T follicular helper cell (primary cell): ENCODE results near the gene NAE1.
"Not testable (repeated sequence)": the region's sequence is repeated elsewhere in the genome, so short reads cannot be mapped to it uniquely, and the experiment has no call there.

ENCODE experiments used
- DNase-seq: peaks from one replicate; pipeline ENCODE4 v3.0.0-alpha.2; 2020; ENCODE audit warnings: low read depth
- total RNA-seq, 2 experiments: gene quantifications; one replicate each; lab custom pipeline; 2026; lab: John Stamatoyannopoulos, UW

The NAE1 gene
- total RNA-seq = 78.6 to 90.6 reads per million in 2 experiments

DNA sequence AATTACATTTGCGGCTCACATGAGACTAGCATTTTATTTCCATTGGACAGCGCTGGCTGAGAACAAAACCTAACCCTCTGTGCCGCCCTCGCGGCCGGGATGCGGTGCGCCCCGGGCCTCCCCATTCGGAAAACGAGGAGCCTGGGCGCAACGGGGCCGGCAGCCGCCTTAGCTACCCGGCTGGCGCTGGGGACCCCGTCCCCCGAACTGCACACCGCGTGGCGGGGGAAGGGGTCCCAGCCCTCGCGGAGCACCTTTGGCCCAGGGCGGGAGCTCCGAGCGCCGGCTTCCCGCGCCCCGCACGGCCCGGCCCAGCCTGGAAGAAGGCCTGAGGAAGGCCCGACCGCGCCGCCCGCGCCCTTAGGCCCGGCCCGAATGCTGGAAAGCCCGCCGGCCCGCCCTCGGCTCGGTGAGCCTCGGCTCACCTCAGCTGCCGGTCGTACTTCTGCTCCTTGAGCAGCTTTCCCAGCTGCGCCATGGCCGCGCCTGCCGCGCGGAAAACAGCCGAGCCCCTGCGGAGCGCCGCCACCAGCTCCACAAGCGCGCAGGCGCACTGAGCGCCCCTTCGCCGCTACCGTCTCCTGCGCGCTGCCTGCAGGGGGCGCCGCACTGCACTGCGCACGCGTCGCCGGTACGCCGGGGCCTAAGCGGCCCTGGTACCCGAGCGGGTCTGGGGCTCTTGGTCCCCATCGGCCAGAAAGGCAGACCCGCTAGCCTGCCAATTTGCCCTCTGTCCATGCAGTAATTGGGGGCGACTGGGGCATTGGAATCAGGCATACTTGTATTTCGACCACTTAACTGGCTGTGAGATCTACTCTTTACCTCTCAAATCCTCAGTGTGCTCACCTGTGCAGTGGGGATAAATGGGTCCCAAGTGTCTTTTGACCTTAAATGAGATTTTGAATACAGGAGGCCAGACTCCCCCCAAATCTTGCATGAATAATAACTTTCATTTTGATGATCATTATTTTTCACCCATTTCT is at the start of gene NAE1:
Gene NAE1 (minus strand): TSS at position 555 of the 983 bp plus-strand sequence. CDS start 77 bp downstream, at position 478.
- peak; percentile 84 for DNase-seq

DNA sequence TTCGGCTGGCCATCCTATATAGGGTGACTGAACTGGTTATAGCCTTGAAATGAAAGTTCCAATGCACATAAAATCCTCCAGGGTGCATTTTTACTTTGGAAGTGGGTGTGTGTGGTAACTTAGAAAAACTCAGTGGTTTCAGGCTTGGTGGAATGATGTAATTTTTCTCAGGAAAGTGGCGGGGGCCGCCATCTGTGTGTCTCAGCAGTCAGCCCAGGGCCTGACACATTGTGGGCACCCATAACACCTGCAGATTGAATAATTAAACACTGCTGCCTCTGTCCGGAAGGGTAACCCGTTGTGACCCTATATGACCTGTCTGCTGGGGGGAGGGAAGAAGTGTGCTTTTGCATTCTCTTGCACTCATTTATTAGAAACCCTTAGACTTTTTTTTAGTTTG is 47.3 kb upstream of the NAE1 start:
- no peak for DNase-seq

DNA sequence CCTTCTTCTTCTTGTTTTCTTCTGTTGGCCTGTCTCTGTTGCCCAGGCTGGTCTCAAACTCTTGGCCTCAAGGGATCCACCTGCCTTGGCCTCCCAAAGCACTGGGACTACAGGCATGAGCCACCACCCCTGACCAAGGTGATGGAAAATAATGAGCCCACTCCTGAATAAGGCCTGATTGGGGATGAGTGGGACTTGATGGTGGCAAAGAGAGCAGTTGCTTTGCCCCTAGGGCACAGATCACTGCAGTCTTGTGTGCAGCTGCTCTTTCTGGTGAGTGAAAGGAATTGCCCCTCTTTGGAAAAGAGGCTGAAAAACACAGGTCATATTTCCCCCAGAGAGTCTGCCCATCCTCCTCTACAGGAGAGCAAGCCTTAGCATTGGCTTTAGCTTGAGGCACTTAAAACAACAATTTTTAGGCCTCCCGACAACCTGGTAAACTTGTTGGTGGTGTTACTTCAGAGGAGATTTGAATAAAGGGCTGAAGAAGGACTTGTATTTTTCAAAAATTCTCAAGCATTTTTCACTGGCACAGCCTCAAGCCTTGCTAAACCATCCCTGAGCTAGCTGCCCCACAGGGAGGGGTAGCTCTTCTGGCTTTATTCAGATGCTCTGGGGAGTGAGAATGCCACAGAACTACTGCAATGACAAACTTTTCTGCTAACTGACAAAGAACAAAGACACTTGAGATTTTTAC is 43.5 kb upstream of the NAE1 start:
- DNase-seq = no peak

DNA sequence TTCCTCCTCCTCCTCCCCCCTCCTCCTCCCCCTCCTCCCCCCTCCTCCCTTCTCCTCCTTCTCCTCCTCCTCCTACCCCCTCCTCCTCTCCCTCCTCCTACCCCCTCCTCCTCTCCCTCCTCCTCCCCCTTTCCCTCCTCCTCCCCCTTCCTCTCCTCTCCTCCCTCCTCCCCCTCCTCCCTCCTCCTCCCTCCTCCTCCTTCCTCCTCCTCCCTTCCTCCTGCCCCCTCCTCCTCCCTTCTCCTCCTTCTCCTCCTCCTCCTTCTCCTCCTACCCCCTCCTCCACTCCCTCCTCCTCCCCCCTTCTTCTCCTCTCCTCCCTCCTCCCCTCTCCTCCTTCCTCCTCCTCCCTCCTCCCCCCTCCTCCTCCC is 42.9 kb upstream of the NAE1 start:
- DNase-seq = no peak

DNA sequence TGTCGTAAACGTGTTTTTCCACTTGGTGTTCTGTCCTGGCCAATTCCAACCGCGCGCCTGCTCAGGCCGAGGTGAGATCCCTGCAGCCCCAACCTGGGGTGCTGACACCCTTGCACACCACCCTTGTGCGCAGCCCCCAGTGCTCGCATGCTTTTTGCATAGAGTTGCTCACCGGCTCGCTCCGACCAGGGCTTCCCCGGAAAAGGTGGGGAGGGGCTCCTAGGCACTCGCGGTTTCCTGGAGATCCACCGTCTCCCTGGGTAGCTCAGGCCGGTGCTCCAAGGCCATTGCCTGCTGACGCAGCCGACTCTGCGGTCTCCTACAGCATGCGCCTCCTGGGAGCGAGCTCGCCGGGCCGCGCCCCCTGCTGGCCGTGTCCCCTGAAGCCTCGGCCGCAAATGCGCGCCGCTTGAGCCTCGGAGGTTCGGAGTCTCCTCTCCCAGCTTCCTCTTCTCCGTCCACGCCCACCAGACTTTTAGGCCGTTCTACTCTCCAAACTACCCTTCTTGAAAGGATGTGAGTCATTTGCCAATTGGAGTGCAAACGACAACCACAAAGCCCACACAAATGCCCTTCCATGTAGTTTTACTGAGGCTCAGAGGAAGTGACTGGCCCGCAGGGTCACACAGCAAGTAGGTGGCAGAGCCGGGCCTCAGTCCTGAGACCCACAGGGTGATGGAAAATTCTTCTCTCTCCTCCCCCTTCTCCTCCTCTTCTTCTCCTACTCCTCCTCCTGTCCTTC is 42.3 kb upstream of the NAE1 start:
- DNase-seq = peak; percentile 69

DNA sequence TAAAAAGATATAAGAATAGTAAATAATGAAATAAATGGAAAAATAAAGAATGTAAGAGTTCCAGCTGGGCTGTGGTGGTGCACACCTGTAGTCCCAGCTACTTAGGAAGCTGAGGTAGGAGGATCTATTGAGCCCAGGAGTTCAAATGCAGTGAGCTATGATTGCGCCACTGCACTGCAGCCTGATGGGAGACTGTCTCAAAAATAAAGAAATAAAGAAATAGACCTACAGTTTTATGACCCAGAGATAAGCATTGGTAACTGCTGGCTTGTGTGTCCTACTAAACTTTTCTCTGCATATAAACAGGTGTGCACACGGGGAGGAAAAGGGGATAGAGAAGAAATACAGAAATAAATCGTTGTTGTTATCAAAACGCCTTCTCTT is 41.8 kb upstream of the NAE1 start:
- DNase-seq = no peak

DNA sequence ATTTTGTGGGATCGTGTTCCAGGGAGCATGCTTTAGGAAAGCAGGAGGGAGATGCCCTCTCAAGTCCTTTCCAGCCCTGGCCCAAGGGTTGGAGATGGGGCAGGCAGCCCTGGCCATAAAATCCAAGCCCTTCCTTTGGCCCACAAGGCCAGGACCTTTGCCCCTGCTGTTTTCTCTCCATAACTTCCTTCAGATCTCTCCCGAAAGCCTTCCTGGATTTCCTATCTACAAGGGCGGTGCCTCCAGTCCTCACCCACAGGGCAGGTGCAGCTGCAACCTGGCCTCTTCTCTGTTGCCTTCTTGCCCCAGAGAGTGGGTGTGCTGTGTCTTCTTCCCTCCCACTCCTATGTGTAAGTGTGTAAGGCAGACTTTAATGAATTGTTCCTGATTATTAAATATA is 41.1 kb upstream of the NAE1 start:
- no peak for DNase-seq

DNA sequence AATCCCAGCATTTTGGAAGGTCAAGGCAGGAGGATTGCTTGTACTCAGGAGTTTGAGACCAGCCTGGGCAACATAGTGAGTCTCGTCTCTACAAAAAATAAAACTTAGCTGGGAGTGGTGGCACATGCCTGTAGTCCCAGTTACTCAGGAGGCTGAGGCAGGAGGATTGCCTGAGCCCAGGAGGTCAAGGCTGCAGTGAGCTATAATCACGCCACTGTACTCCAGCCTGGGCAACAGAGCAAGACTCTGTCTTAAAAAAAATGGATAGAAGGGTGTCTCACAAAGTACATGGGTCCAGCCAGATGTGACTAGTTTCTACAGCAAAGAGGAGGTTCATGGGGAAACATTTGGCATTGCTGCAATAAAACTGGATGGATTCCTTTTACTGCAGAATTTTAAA is 40.6 kb upstream of the NAE1 start:
- DNase-seq = not testable (repeated sequence)

DNA sequence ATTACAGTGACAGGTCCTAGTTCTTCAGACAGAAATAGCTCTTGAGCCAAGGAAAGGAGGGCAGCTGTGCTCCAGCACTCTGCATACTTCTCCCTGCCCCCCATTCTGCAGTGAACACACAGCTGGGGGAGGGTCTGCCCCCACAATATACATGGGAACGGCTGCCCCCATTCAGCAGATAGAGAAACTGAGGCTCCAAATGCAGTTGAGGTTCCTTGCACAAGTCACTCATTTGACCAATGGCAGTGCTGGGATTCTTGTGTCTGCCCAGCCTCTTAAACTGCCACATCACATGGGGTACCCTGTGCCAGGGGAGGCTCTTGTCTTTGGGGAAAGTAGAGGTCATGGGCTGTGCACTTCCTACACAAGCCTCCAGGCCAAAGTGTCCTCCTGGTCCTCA is 38.6 kb upstream of the NAE1 start:
- DNase-seq = no peak

DNA sequence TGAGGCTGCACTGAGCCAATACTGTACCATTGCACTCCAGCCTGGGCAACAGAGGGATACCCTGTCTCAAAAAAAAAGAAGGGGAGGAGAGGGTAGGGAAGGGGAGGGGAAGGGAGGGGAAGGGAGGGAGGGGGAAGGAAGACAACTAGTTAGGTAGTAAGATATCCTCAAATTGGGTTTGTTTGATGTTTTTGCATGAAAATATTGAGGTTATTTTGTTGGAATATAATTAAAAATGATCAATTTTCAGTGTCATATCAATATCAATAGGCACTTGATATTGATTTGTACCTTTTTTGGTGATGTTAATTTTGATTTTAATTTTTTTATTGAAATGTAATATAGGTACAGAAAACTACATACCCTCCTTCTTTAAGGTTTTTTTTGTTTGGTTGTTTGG is 32.9 kb upstream of the NAE1 start:
- no peak for DNase-seq

DNA sequence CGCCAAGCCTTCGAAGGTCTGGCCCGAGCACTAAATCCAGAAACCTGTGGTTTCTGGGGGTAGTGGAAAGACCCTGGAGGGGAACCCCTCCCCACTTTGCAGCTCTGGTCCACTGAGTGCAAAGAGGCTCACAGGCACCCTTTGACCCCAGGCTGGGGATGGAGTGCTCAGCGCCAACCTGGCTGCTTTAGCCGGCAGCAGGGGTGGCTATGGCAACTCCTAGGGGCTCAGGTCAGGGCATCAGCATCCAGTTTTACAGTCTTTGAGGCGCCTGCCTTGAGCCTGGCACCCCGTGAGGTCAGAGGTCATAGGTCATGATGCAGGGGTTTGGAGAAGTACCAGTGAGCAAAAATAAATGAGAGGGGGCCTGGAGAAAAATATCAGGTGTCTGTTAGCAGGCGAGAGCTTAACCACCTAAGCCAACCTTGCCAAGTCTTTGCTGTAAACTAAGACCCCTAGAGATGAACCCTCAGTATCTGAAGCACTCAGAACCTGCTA is 31.3 kb upstream of the NAE1 start:
- DNase-seq = no peak

DNA sequence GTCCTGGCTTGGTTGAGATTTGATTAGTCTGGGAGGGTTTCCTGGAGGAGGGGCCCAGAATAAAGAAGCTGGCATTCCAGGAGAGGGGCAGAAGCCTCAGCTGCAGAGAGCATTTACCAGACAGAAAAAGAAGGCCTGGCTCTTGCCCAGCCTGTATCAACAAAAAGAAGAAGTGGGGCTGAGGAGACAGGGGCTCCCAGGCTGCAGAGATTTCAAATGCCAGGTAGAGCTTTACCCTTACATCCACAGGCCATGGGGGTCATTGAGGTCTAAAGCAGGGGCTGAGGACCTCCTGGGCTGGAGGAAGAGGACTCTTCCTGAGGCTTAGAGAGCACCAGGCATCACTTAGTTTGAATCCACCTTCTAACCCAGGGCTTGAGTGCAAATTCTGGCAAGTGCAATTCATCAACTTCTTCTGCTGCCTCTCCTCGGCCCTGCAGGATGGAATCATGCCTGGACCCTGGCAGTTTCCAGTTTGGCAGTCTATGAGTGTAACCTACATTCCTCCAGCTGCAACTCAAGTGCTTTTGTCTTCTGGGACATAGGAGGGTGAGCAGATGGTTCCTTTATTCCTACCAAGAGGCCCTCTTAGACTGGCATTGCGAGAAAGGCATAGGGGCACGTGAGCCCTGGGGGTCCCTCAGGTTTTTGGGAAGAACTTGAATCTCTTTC is 28.8 kb upstream of the NAE1 start:
- DNase-seq = no peak

DNA sequence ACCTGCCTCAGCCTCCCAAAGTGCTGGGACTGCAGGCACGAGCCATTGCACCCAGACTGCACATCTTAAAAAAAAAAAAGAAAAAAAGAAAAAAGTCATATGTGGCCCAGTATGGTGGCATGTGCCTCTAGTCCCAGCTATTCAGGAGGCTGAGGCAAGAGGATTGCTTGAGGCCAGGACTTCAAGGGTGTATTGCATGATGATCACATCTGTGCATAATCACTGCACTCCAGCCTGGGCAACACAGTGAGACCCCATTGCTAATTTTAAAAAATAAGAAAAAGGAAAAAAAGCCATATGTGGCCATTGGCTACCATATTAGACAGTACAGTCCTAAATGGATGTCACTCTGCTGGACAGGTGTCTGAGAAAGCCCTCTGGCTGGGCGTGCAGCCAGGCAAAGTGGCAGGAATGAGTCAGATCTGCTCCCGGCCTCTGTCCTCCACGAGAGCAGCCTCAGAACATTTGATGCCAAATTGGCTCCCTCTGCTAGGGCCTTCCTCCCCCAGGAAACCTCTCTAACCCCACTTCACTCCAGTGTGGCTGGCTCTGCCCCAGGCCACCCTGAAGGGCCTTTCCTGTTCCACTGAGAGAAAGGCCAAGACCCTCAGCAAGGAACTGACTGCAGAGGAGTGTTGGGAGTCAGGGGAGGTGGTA is 28.1 kb upstream of the NAE1 start:
- no peak for DNase-seq

DNA sequence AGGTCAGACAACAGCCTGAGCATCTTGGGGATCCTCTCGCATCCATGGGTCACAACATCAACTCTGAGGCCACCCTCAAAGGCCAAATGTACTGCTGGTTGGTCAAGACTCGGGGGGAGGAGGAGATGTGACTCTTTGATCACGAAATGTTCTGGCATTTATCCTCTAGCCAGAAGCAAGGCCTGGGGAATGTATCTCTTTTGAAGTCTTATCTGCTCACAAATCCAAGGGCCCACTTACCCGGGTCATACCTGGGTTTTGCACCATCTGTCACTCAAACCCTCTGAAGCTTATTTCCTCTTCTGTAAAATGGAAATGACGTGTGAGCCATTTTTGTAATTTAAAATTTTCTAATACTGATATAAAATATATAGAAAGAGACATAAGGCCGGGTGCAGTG is 26.7 kb upstream of the NAE1 start:
- no peak for DNase-seq

DNA sequence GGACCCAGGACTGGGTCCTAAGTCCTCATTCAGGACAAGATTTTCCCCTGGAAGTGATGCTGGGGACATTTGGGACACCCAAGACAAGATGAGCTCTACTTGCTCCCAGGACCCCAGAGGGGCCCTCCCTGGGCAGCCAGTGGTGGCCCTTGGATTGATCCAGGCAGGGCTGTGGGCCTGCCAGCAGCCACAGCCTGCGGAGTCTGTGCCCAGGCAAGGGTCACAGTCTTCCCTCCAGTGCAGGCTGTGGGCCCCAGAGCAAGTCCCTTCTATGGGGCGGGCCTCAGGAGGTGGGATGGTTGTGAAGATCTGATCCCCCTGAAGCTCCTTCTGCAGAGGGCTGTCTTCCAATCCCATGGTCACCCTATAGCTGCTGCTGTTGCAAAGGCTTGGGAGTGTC is 26.0 kb upstream of the NAE1 start:
- DNase-seq = no peak

DNA sequence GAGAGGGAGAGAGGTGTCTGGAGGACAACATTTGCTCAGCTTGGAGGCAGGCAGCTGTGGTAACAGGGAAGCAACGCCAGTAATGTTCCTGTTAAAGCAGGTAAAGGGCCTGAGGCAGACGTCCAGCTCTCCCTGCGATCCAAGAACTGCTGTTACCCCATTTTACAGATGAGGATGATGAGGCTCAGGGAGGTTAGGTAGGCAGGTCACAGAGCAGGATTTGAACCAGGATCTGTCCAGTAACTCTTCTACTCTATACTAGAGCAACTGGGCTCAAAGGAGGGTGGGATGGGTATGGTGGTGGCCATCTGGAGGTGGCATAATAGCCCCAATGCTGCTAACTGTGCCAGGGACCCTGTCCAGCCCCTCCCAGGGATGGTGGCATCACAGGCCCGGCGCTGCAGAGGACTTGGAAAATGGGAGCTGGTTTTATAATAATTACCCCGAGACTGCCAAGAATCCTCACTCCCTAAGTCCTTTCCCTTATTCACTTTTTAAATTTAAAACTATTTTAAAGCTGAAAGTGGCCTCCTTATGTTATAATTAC is 25.5 kb upstream of the NAE1 start:
- DNase-seq = no peak

DNA sequence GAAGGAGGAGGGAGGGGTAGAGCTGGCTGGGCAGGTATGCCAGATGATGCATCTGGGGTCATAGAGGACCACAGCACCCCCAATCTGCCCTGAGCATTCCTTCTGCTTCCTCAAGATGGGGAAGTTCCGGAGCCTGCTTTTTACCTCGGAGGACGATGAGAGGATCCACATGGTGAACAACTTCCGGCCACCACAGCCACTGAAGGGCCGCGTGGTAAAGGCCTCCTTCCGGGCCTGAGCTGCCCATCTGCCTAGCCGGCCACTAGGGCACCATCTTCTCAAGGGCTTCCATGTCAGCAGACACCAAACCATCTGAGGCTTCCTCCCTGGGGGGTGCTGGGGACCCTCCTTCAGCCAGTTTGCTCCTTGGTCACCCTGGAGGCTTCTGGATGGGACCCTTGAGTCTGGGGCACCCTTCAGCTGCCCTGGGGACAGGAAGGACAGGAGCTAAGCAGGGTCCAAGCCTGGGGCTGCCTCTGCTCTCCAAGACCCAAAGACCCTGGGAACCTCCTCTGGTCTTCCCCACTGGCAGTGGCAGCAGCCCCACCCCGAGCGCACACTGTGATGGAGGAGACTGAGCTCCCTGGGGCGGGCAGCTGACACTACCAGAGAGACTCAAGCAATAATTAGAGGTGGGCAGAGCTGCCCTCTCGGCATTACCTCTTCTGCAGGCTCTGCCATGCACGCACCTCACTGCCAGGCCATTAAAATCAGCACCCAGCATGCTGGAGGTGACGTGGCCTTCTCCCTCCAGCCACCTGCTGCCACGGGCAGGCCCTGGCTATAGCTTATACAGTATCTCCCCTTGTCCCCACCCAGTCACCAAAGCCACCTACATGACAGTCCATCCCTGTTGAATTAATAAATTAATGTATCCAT is 22.7 kb upstream of the NAE1 start:
- no peak for DNase-seq

DNA sequence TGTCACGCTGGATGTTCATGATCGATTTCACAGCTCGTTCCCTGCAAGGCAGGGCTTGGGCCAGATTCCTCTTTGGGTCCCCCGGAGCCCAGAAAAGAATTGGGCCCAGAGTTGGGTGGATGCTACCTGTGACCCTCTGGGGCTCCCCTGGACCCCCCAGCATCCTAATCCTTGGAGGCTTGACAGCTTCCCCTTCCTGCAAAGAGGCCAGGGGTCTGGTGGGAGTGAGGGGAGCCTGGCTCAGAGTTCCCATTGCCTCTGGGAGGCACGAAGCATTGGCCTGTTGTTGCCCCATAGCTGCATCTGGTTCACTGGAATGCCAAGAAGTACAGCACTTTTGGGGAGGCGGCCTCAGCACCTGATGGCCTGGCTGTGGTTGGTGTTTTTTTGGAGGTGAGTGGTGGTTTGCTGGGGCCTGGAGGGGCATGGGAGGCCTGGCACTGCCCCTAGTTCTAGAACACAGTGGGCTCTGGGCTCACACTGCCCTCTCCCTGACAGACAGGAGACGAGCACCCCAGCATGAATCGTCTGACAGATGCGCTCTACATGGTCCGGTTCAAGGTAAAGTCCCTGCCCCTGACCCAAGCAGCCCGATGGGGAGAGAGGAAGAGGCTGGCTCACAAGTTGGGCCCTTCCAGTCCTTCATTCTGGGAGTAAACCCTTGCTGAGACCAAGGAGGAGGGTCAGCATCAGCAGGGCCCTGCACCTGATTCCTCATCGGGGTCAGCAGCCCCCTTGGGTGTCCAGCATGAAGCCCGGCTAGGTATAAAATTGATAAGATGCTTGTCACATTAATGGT is 20.6 kb upstream of the NAE1 start:
- no peak for DNase-seq
